Naive thymus-derived CD4-positive, alpha-beta T cell (primary cell): ENCODE results near the gene MYO16. TPM values are rescaled to one million over a fixed set of nuclear protein-coding genes. Genes with fewer than 3 reads are reported as not detected.

Experiments used
- ATAC-seq: fragments of 150-1000 bp; cut with Tn5 transposase; 2 replicates; pipeline ENCODE4 v1.10.0; 2021; ENCODE audit warnings: mild to moderate bottlenecking, moderate library complexity
- CTCF ChIA-PET: fragments of 350-600 bp; sonication (Branson Sonifier 250); formaldehyde crosslinking; loops from one replicate; lab custom pipeline; 2021; ENCODE audit warnings: antibody characterized with exemption; lab: Charles Lee
- POLR2A ChIA-PET: fragments of 350-600 bp; sonication (Branson Sonifier 250); formaldehyde crosslinking; loops from one replicate; lab custom pipeline; 2021; ENCODE audit warnings: antibody characterized with exemption, inconsistent platforms; lab: Charles Lee
- DNase-seq, 9 donors: peaks; one replicate each; pipeline versions ENCODE4 v3.0.0 to v3.0.0-alpha.2; 2020 to 2022; ENCODE audit warnings: mixed read lengths in 1 of 9
- H3K27ac ChIP-seq: one replicate; pipeline ENCODE4 v1.7.0; 2013; ENCODE audit warnings: mild to moderate bottlenecking, low read depth, low read length, moderate library complexity
- H3K27me3 ChIP-seq, 2 donors: one replicate each; pipeline ENCODE4 v1.7.0; 2013; ENCODE audit warnings: low read length in 2 of 2, mild to moderate bottlenecking in 2 of 2, moderate library complexity in 2 of 2; ENCODE audit not compliant: control insufficient read depth in 2 of 2, insufficient read depth in 2 of 2
- H3K36me3 ChIP-seq, 3 experiments: 1 replicate in 2 of 3; 2 replicates in 1 of 3; pipeline ENCODE4 v1.7.0; 2013; ENCODE audit warnings: low read length in 3 of 3, mild to moderate bottlenecking in 3 of 3, moderate library complexity in 1 of 3; ENCODE audit not compliant: insufficient read depth in 3 of 3, control insufficient read depth in 2 of 3
- H3K4me1 ChIP-seq, 2 donors: one replicate each; pipeline ENCODE4 v1.7.0; 2013; ENCODE audit warnings: low read length in 2 of 2, mild to moderate bottlenecking in 2 of 2, moderate library complexity in 1 of 2; ENCODE audit not compliant: control insufficient read depth in 2 of 2, insufficient read depth in 2 of 2
- H3K4me3 ChIP-seq: 2 replicates; pipeline ENCODE4 v1.7.0; 2013; ENCODE audit warnings: mild to moderate bottlenecking, low read length
- H3K9me3 ChIP-seq, 3 experiments: 1 replicate in 2 of 3; 2 replicates in 1 of 3; pipeline ENCODE4 v1.7.0; 2013; ENCODE audit warnings: low read length in 3 of 3; ENCODE audit not compliant: control insufficient read depth in 2 of 3
- H3K27ac Mint-ChIP-seq, 9 donors: one replicate each; pipeline ENCODE4 v1.8.0; 2020 to 2022; ENCODE audit warnings: mixed read lengths in 9 of 9, mild to moderate bottlenecking in 8 of 9, moderate library complexity in 5 of 9, inconsistent platforms in 2 of 9
- H3K27me3 Mint-ChIP-seq, 5 donors: one replicate each; pipeline ENCODE4 v1.8.0; 2021 to 2022; ENCODE audit warnings: mixed read lengths in 5 of 5, mild to moderate bottlenecking in 1 of 5
- H3K36me3 Mint-ChIP-seq, 5 donors: one replicate each; pipeline ENCODE4 v1.8.0; 2020 to 2022; ENCODE audit warnings: mixed read lengths in 5 of 5, mild to moderate bottlenecking in 3 of 5, inconsistent platforms in 1 of 5
- H3K4me1 Mint-ChIP-seq, 7 donors: one replicate each; pipeline ENCODE4 v1.8.0; 2020 to 2022; ENCODE audit warnings: mixed read lengths in 7 of 7, mild to moderate bottlenecking in 3 of 7, inconsistent platforms in 1 of 7
- H3K4me3 Mint-ChIP-seq, 10 donors: one replicate each; pipeline ENCODE4 v1.8.0; 2020 to 2022; ENCODE audit warnings: mild to moderate bottlenecking in 10 of 10, mixed read lengths in 10 of 10, moderate library complexity in 6 of 10, inconsistent platforms in 2 of 10
- H3K9me3 Mint-ChIP-seq, 11 donors: one replicate each; pipeline ENCODE4 v1.8.0; 2020 to 2022; ENCODE audit warnings: mixed read lengths in 11 of 11, mild to moderate bottlenecking in 4 of 11, inconsistent platforms in 1 of 11, moderate library complexity in 1 of 11
- intact Hi-C, 2 donors: fragments of 100-400 bp; cut with micrococcal nuclease; formaldehyde crosslinking; loops; one replicate each; pipeline ENCODE4 v1.15.1; 2023
- polyA plus RNA-seq, 2 donors: library from polyadenylated mRNA; unstranded; fragments of 300-500 nt; fragmentation: Illumina TruSeq; gene quantifications; one replicate each; pipeline ENCODE4 v1.2.3, GENCODE V29; 2021
- total RNA-seq, 6 experiments: library from RNA in 5 of 6; stranded (reverse) in 5 of 6; gene quantifications; 1 replicate in 5 of 6; 2 replicates in 1 of 6; pipeline ENCODE4 v1.2.3 and lab custom pipeline; 2021 to 2026

The MYO16 gene
- total and polyA plus RNA-seq, 7 experiments from 2014 or later = 0.10 to 1.4 (median 1.4) TPM; not detected in 4

- intact Hi-C loops = no loop called here
- Histone ChIP-seq H3K27me3 (no peaks in the 10 kb centered on the region), H3K27ac (no peak overlapping the region), H3K4me1 (no peaks in the 10 kb centered on the region), H3K4me3 (no peak overlapping the region), H3K36me3 (no peaks in the 10 kb centered on the region), H3K9me3 (no peaks in the 10 kb centered on the region)
- ATAC-seq (no peak), DNase-seq (no peak)
- ChIA-PET POLR2A (no interaction called here), CTCF (no interaction called here)
- H3K27ac Mint-ChIP-seq = no peak overlapping the region
- peaks cover 0 to 4% (median 0%) of the 10 kb centered on the region in 11 donors for H3K9me3 Mint-ChIP-seq
- H3K4me1 Mint-ChIP-seq = no peaks in the 10 kb centered on the region
- no peaks in the 10 kb centered on the region for H3K36me3 Mint-ChIP-seq
- peaks cover 0 to 8% (median 0%) of the 10 kb centered on the region in 5 donors for H3K27me3 Mint-ChIP-seq
- no peak overlapping the region for H3K4me3 Mint-ChIP-seq
Observed at GRCh38 chr13:108690726-108691125, 61.3 kb downstream of the MYO16 start.

- H3K36me3 ChIP-seq = no peaks in the 10 kb centered on the region
- peaks cover 0 to 1% (median 0%) of the 10 kb centered on the region in 7 donors for H3K4me1 Mint-ChIP-seq
- no peak overlapping the region for H3K4me3 Mint-ChIP-seq
- H3K9me3 ChIP-seq = peaks cover 0 to 8% (median 0%) of the 10 kb centered on the region in 3 experiments
- H3K27me3 Mint-ChIP-seq = peaks cover 0 to 23% (median 19%) of the 10 kb centered on the region in 5 donors
- H3K27ac ChIP-seq = no peak overlapping the region
- ATAC-seq = no peak
- intact Hi-C loops = no loop called here
- no peaks in the 10 kb centered on the region for H3K4me1 ChIP-seq
- H3K27ac Mint-ChIP-seq = no peak overlapping the region
- H3K4me3 ChIP-seq = no peak overlapping the region
- H3K27me3 ChIP-seq = no peaks in the 10 kb centered on the region
- no peak for DNase-seq
- peaks cover 0 to 8% (median 0%) of the 10 kb centered on the region in 5 donors for H3K36me3 Mint-ChIP-seq
- CTCF ChIA-PET = no interaction called here
- peaks cover 4 to 41% (median 12%) of the 10 kb centered on the region in 11 donors for H3K9me3 Mint-ChIP-seq
- POLR2A ChIA-PET = no interaction called here
Observed at GRCh38 chr13:108700422-108701170, 71.2 kb downstream of the MYO16 start.

GRCh38 chr13:108702171-108702570 is 72.8 kb downstream of the MYO16 start:
- peaks cover 0 to 1% (median 0%) of the 10 kb centered on the region in 7 donors for H3K4me1 Mint-ChIP-seq
- H3K27me3 ChIP-seq = no peaks in the 10 kb centered on the region
- H3K4me1 ChIP-seq = no peaks in the 10 kb centered on the region
- peaks cover 0 to 19% (median 15%) of the 10 kb centered on the region in 5 donors for H3K27me3 Mint-ChIP-seq
- H3K27ac ChIP-seq = no peak overlapping the region
- H3K36me3 ChIP-seq = no peaks in the 10 kb centered on the region
- ATAC-seq = no peak
- no peak overlapping the region for H3K4me3 Mint-ChIP-seq
- intact Hi-C loops = no loop called here
- ChIA-PET POLR2A (no interaction called here), CTCF (no interaction called here)
- H3K9me3 Mint-ChIP-seq = peaks cover 4 to 41% (median 12%) of the 10 kb centered on the region in 11 donors
- no peak overlapping the region for H3K27ac Mint-ChIP-seq
- no peak overlapping the region for H3K4me3 ChIP-seq
- H3K9me3 ChIP-seq = peaks cover 0 to 8% (median 0%) of the 10 kb centered on the region in 3 experiments
- H3K36me3 Mint-ChIP-seq = peaks cover 0 to 8% (median 0%) of the 10 kb centered on the region in 5 donors
- no peak for DNase-seq

- Mint-ChIP-seq H3K27me3 (peaks cover 0 to 9% (median 3%) of the 10 kb centered on the region in 5 donors), H3K9me3 (peaks cover 4 to 37% (median 12%) of the 10 kb centered on the region in 11 donors), H3K36me3 (peaks cover 0 to 8% (median 0%) of the 10 kb centered on the region in 5 donors), H3K27ac (no peak overlapping the region), H3K4me1 (no peaks in the 10 kb centered on the region), H3K4me3 (no peak overlapping the region)
- Histone ChIP-seq H3K27ac (no peak overlapping the region), H3K36me3 (no peaks in the 10 kb centered on the region), H3K4me1 (no peaks in the 10 kb centered on the region), H3K4me3 (no peak overlapping the region), H3K9me3 (peaks cover 0 to 8% (median 0%) of the 10 kb centered on the region in 3 experiments), H3K27me3 (no peaks in the 10 kb centered on the region)
- POLR2A ChIA-PET = no interaction called here
- intact Hi-C loops = no loop called here
- CTCF ChIA-PET = no interaction called here
- no peak for DNase-seq
- no peak for ATAC-seq
Observed at GRCh38 chr13:108705031-108705430, 75.6 kb downstream of the MYO16 start.

- H3K9me3 Mint-ChIP-seq = peaks cover 0 to 12% (median 3%) of the 10 kb centered on the region in 11 donors
Observed at GRCh38 chr13:108707584-108707983, 78.2 kb downstream of the MYO16 start.

GRCh38 chr13:108708921-108709320 is 79.5 kb downstream of the MYO16 start:
- Mint-ChIP-seq H3K27ac (no peak overlapping the region), H3K36me3 (no peaks in the 10 kb centered on the region), H3K4me1 (no peaks in the 10 kb centered on the region), H3K9me3 (peaks cover 0 to 6% (median 0%) of the 10 kb centered on the region in 11 donors), H3K4me3 (no peak overlapping the region), H3K27me3 (peaks cover 0 to under 1% (median 0%) of the 10 kb centered on the region in 5 donors)
- no peak for DNase-seq
- no peak for ATAC-seq
- no peak overlapping the region for H3K4me3 ChIP-seq
- POLR2A ChIA-PET = no interaction called here
- H3K9me3 ChIP-seq = no peaks in the 10 kb centered on the region
- intact Hi-C loops = no loop called here
- no peaks in the 10 kb centered on the region for H3K4me1 ChIP-seq
- H3K36me3 ChIP-seq = no peaks in the 10 kb centered on the region
- H3K27me3 ChIP-seq = no peaks in the 10 kb centered on the region
- CTCF ChIA-PET = no interaction called here
- no peak overlapping the region for H3K27ac ChIP-seq

More at GRCh38 chr13:108707584-108707983, 78.2 kb downstream of the MYO16 start:
- no peaks in the 10 kb centered on the region for H3K9me3 ChIP-seq
- intact Hi-C loops = no loop called here
- ATAC-seq (no peak), DNase-seq (no peak)
- H3K27ac ChIP-seq = no peak overlapping the region
- no peaks in the 10 kb centered on the region for H3K27me3 ChIP-seq
- H3K4me3 ChIP-seq = no peak overlapping the region
- Mint-ChIP-seq H3K36me3 (no peaks in the 10 kb centered on the region), H3K27me3 (peaks cover 0 to 3% (median 0%) of the 10 kb centered on the region in 5 donors), H3K4me3 (no peak overlapping the region), H3K4me1 (no peaks in the 10 kb centered on the region), H3K27ac (no peak overlapping the region)
- ChIA-PET POLR2A (no interaction called here), CTCF (no interaction called here)
- no peaks in the 10 kb centered on the region for H3K36me3 ChIP-seq
- no peaks in the 10 kb centered on the region for H3K4me1 ChIP-seq
